H9 (cell line): Measurements from ENCODE around the gene ILK. TPM values are rescaled to one million over a fixed set of nuclear protein-coding genes. Genes with fewer than 3 reads are reported as not detected.

Experiments used
- DNase-seq: peaks from one replicate; pipeline ENCODE4 v3.0.0-alpha.2; 2017
- H2AFZ ChIP-seq: one replicate; pipeline ENCODE4 v1.6.1; 2013; ENCODE audit warnings: mild to moderate bottlenecking, low read length, control low read depth, moderate library complexity
- H2AK5ac ChIP-seq: 2 replicates; pipeline ENCODE4 v1.6.1; 2013; ENCODE audit warnings: low read length, control low read depth, mixed read lengths; ENCODE audit not compliant: insufficient read length
- H2BK120ac ChIP-seq: one replicate; pipeline ENCODE4 v1.6.1; 2013; ENCODE audit warnings: low read depth, mild to moderate bottlenecking, low read length, control low read depth, inconsistent platforms; ENCODE audit not compliant: poor library complexity, severe bottlenecking
- H2BK12ac ChIP-seq: 2 replicates; pipeline ENCODE4 v1.6.1; 2013; ENCODE audit warnings: low read length, control low read depth, mixed read lengths, low read depth; ENCODE audit not compliant: insufficient read length
- H2BK15ac ChIP-seq: 2 replicates; pipeline ENCODE4 v1.6.1; 2013; ENCODE audit warnings: low read depth, low read length, control low read depth
- H2BK20ac ChIP-seq: one replicate; pipeline ENCODE4 v1.6.1; 2013; ENCODE audit warnings: low read depth, mild to moderate bottlenecking, low read length, control low read depth, inconsistent platforms; ENCODE audit not compliant: poor library complexity, severe bottlenecking
- H2BK5ac ChIP-seq: 2 replicates; pipeline ENCODE4 v1.6.1; 2013; ENCODE audit warnings: low read length, control low read depth, mixed read lengths; ENCODE audit not compliant: insufficient read length
- H3K14ac ChIP-seq: 2 replicates; pipeline ENCODE4 v1.6.1; 2013; ENCODE audit warnings: low read length, control low read depth; ENCODE audit not compliant: insufficient read depth
- H3K18ac ChIP-seq: 2 replicates; pipeline ENCODE4 v1.6.1; 2013; ENCODE audit warnings: low read depth, mild to moderate bottlenecking, mixed read lengths, low read length, control low read depth; ENCODE audit not compliant: insufficient read length
- H3K23ac ChIP-seq: 2 replicates; pipeline ENCODE4 v1.6.1; 2013; ENCODE audit warnings: low read length, control low read depth, mixed read lengths, low read depth; ENCODE audit not compliant: insufficient read length
- H3K23me2 ChIP-seq: 2 replicates; pipeline ENCODE4 v1.6.1; 2013; ENCODE audit warnings: low read depth, mild to moderate bottlenecking, mixed read lengths, low read length, control low read depth; ENCODE audit not compliant: insufficient read length, poor library complexity, severe bottlenecking
- H3K27ac ChIP-seq: 2 replicates; pipeline ENCODE4 v1.5.1; 2013; ENCODE audit warnings: low read length, control low read depth, mixed read lengths, low read depth; ENCODE audit not compliant: insufficient read length
- H3K27me3 ChIP-seq: 2 replicates; pipeline ENCODE4 v1.6.1; 2013; ENCODE audit warnings: low read length, control low read depth, inconsistent platforms; ENCODE audit not compliant: insufficient read depth
- H3K4ac ChIP-seq: 2 replicates; pipeline ENCODE4 v1.6.1; 2013; ENCODE audit warnings: low read depth, mild to moderate bottlenecking, control low read depth, inconsistent platforms, low read length, moderate library complexity
- H3K4me1 ChIP-seq: 2 replicates; pipeline ENCODE4 v1.6.1; 2013; ENCODE audit warnings: low read length, control low read depth, inconsistent platforms; ENCODE audit not compliant: insufficient read depth
- H3K4me2 ChIP-seq: 2 replicates; pipeline ENCODE4 v1.6.1; 2013; ENCODE audit warnings: low read length, control low read depth, mixed read lengths; ENCODE audit not compliant: insufficient read length, insufficient read depth
- H3K56ac ChIP-seq: 2 replicates; pipeline ENCODE4 v1.6.1; 2013; ENCODE audit warnings: low read depth, mild to moderate bottlenecking, mixed read lengths, low read length, control low read depth; ENCODE audit not compliant: insufficient read length
- H3K79me1 ChIP-seq: 2 replicates; pipeline ENCODE4 v1.6.1; 2013; ENCODE audit warnings: low read depth, mild to moderate bottlenecking, moderate library complexity, low read length, control low read depth, inconsistent platforms; ENCODE audit not compliant: insufficient read depth, poor library complexity, severe bottlenecking
- H3K79me2 ChIP-seq: 2 replicates; pipeline ENCODE4 v1.6.1; 2013; ENCODE audit warnings: low read length, control low read depth, inconsistent platforms; ENCODE audit not compliant: insufficient read depth
- H3K9ac ChIP-seq: 2 replicates; pipeline ENCODE4 v1.6.1; 2013; ENCODE audit warnings: low read length, control low read depth, mixed read lengths; ENCODE audit not compliant: insufficient read length; ENCODE audit errors: extremely low read depth
- H3K9me3 ChIP-seq: one replicate; pipeline ENCODE4 v1.6.1; 2013; ENCODE audit warnings: low read depth, low read length, inconsistent platforms; ENCODE audit not compliant: control insufficient read depth
- H3T11ph ChIP-seq: one replicate; pipeline ENCODE4 v1.6.1; 2013; ENCODE audit warnings: mild to moderate bottlenecking, low read length, control low read depth, inconsistent platforms
- H4K20me1 ChIP-seq: one replicate; pipeline ENCODE4 v1.6.1; 2013; ENCODE audit not compliant: control insufficient read depth, insufficient read length, insufficient read depth
- H4K5ac ChIP-seq: 2 replicates; pipeline ENCODE4 v1.6.1; 2013; ENCODE audit warnings: low read depth, mild to moderate bottlenecking, mixed read lengths, low read length, control low read depth; ENCODE audit not compliant: insufficient read length
- H4K8ac ChIP-seq: replicated peaks from 2 replicates; pipeline ENCODE4 v1.6.1; 2013; ENCODE audit warnings: low read length, control low read depth, mixed read lengths, low read depth; ENCODE audit not compliant: insufficient read length
- H4K91ac ChIP-seq: 2 replicates; pipeline ENCODE4 v1.6.1; 2013; ENCODE audit warnings: low read depth, mild to moderate bottlenecking, moderate library complexity, mixed read lengths, low read length, control low read depth; ENCODE audit not compliant: insufficient read length
- H3K27ac Mint-ChIP-seq, 3 experiments: 2 replicates in 2 of 3; 3 replicates in 1 of 3; pipeline ENCODE4 v1.8.0; 2020 to 2021; ENCODE audit warnings: mixed read lengths in 3 of 3, mild to moderate bottlenecking in 1 of 3, moderate library complexity in 1 of 3
- H3K27me3 Mint-ChIP-seq: 2 replicates; pipeline ENCODE4 v1.8.0; 2021; ENCODE audit warnings: low read depth, mild to moderate bottlenecking, moderate library complexity, mixed read lengths
- H3K36me3 Mint-ChIP-seq, 3 experiments: 2 replicates in 2 of 3; 3 replicates in 1 of 3; pipeline ENCODE4 v1.8.0; 2020 to 2021; ENCODE audit warnings: low read depth in 3 of 3, mixed read lengths in 3 of 3; ENCODE audit not compliant: insufficient read depth in 1 of 3
- H3K4me1 Mint-ChIP-seq, 2 experiments: 2 replicates each; pipeline ENCODE4 v1.8.0; 2020; ENCODE audit warnings: mixed read lengths in 2 of 2
- H3K4me3 Mint-ChIP-seq, 2 experiments: 2 replicates in 1 of 2; 3 replicates in 1 of 2; pipeline ENCODE4 v1.8.0; 2020 to 2021; ENCODE audit warnings: mild to moderate bottlenecking in 2 of 2, mixed read lengths in 2 of 2, moderate library complexity in 1 of 2
- H3K9me3 Mint-ChIP-seq, 2 experiments: 2 replicates in 1 of 2; 3 replicates in 1 of 2; pipeline ENCODE4 v1.8.0; 2020; ENCODE audit warnings: mild to moderate bottlenecking in 2 of 2, mixed read lengths in 2 of 2, moderate library complexity in 1 of 2
- CTCF ChIP-seq: fragments of 200-600 bp; sonication (generic); conservative IDR thresholded peaks from 3 replicates; pipeline ENCODE4 v1.8.0; 2021; ENCODE audit warnings: antibody characterized with exemption, mild to moderate bottlenecking
- WGBS: extraction: QIAGEN DNeasy Blood & Tissue Kit; methylation state at CpG from one replicate; pipeline ENCODE4 v1.1.7; 2013; ENCODE audit warnings: missing lambda C conversion rate, low lambda C conversion rate, mixed read lengths; ENCODE audit not compliant: insufficient read length; ENCODE audit errors: extremely low coverage; 5-methylcytosine and 5-hydroxymethylcytosine counted together
- total RNA-seq: library from RNA; stranded (reverse); gene quantifications from 2 replicates; pipeline ENCODE4 v1.2.1, GENCODE V29; 2021

The ILK gene
- total RNA-seq, 1 experiment from 2014 or later: 100 TPM

GRCh38 chr11:6656584-6656915 lies 53.0 kb downstream of the ILK start:
- Histone ChIP-seq H4K5ac (no peak overlapping the region), H3K4ac (no peak overlapping the region), H3K9ac (peak overlapping the region; percentile 27), H2BK15ac (no peak overlapping the region), H2BK120ac (no peak overlapping the region), H2BK12ac (no peak overlapping the region), H3K23ac (no peak overlapping the region), H4K91ac (no peak overlapping the region), H2AK5ac (no peak overlapping the region), H3K56ac (no peak overlapping the region), H3T11ph (no peak overlapping the region), H3K79me1 (no peaks in the 10 kb centered on the region), H3K4me2 (peak overlapping the region; percentile 90), H3K79me2 (no peaks in the 10 kb centered on the region), H3K14ac (no peak overlapping the region), H2AFZ (no peak overlapping the region), H2BK5ac (no peak overlapping the region), H4K20me1 (no peaks in the 10 kb centered on the region), H3K9me3 (no peaks in the 10 kb centered on the region), H3K27ac (no peak overlapping the region), H3K4me1 (peaks cover 1% of the 10 kb centered on the region; the same call in 1 of the 2 replicates), H3K18ac (no peak overlapping the region), H2BK20ac (no peak overlapping the region), H3K27me3 (peaks cover 23% of the 10 kb centered on the region; the same call in 1 of the 2 replicates), H3K23me2 (peaks cover 7% of the 10 kb centered on the region), H4K8ac (no peak overlapping the region)
- no peak for DNase-seq
- Mint-ChIP-seq H3K27me3 (peaks cover 21% of the 10 kb centered on the region), H3K9me3 (no peaks in the 10 kb centered on the region), H3K36me3 (no peaks in the 10 kb centered on the region), H3K27ac (no peak overlapping the region), H3K4me3 (peak overlapping the region; percentile 72 to 90), H3K4me1 (peaks cover 10 to 11% of the 10 kb centered on the region in 2 experiments)
- TF ChIP-seq CTCF: no peak
- WGBS: no CpG with 5 or more reads among the region's 4 CpGs
